OCI-LY7 (cell line): ENCODE measurements around the gene ZNF148. TPM values are rescaled to one million over a fixed set of nuclear protein-coding genes. Genes with fewer than 3 reads are reported as not detected.
A peak's percentile ranks its signal among the peaks of the same experiment; 100 is the strongest.

Source experiments
- BruUV-seq: library from RNA; stranded (reverse); fragments of 400-500 nt; replicated peaks from 2 replicates; lab custom pipeline; 2021; lab: Mats Ljungman, UMichigan
- CTCF ChIA-PET: fragments of 300-600 bp; sonication (Branson Sonifier 250); formaldehyde crosslinking; loops from one replicate; lab custom pipeline; 2022; ENCODE audit warnings: antibody characterized with exemption; ENCODE audit not compliant: unreplicated experiment; lab: Charles Lee
- POLR2A ChIA-PET: fragments of 300-600 bp; sonication (Branson Sonifier 250); formaldehyde crosslinking; loops from one replicate; lab custom pipeline; 2022; ENCODE audit warnings: antibody characterized with exemption; lab: Charles Lee
- DNase-seq: peaks from one replicate; pipeline ENCODE4 v3.0.0-alpha.2; 2015; ENCODE audit warnings: low spot score
- H2AFZ ChIP-seq: fragments of 200-600 bp; sonication (generic), shearing (Covaris generic); 2 replicates; pipeline ENCODE4 v1.6.1; 2014; ENCODE audit warnings: mild to moderate bottlenecking, antibody characterized with exemption, low read length, moderate library complexity
- H3K27ac ChIP-seq: fragments of 200-600 bp; sonication (generic); 2 replicates; pipeline ENCODE4 v1.5.1; 2014; ENCODE audit warnings: mixed run types, low read depth, mild to moderate bottlenecking, moderate library complexity, low read length, inconsistent platforms; ENCODE audit not compliant: poor library complexity, severe bottlenecking
- H3K36me3 ChIP-seq: fragments of 200-600 bp; sonication (generic); 2 replicates; pipeline ENCODE4 v1.6.1; 2014; ENCODE audit warnings: mild to moderate bottlenecking, antibody characterized with exemption, low read length, moderate library complexity, mixed read lengths; ENCODE audit not compliant: insufficient read depth
- H3K4me1 ChIP-seq: fragments of 200-600 bp; sonication (generic); 2 replicates; pipeline ENCODE4 v1.5.1; 2014; ENCODE audit warnings: mild to moderate bottlenecking, low read length; ENCODE audit not compliant: insufficient read depth, poor library complexity, severe bottlenecking
- H3K4me2 ChIP-seq: fragments of 200-600 bp; sonication (generic); 2 replicates; pipeline ENCODE4 v1.6.1; 2014; ENCODE audit warnings: mild to moderate bottlenecking, low read length
- H3K4me3 ChIP-seq: fragments of 200-600 bp; sonication (generic); 2 replicates; pipeline ENCODE4 v1.5.1; 2014; ENCODE audit warnings: mild to moderate bottlenecking, low read depth, low read length; ENCODE audit not compliant: poor library complexity, severe bottlenecking
- H3K79me2 ChIP-seq: fragments of 200-600 bp; sonication (generic); 2 replicates; pipeline ENCODE4 v1.6.1; 2016; ENCODE audit warnings: low read depth, mild to moderate bottlenecking, low read length, moderate library complexity, mixed read lengths; ENCODE audit not compliant: insufficient read depth
- H3K9me2 ChIP-seq: fragments of 200-600 bp; sonication (generic); 2 replicates; pipeline ENCODE4 v1.6.1; 2016; ENCODE audit warnings: mild to moderate bottlenecking, low read length, mixed read lengths; ENCODE audit not compliant: insufficient read depth
- H3K9me3 ChIP-seq: fragments of 200-600 bp; sonication (generic); 2 replicates; pipeline ENCODE4 v1.6.1; 2014; ENCODE audit warnings: mild to moderate bottlenecking, mixed run types, low read length, mixed read lengths
- H4K20me1 ChIP-seq: fragments of 200-600 bp; sonication (generic); 2 replicates; pipeline ENCODE4 v1.6.1; 2014; ENCODE audit warnings: mild to moderate bottlenecking, antibody characterized with exemption, low read length, moderate library complexity, mixed read lengths; ENCODE audit not compliant: insufficient read depth
- EZH2phosphoT487 ChIP-seq: fragments of 200-600 bp; sonication (generic); IDR thresholded peaks from 2 replicates; pipeline ENCODE4 v1.6.1; 2018; ENCODE audit warnings: low read depth, borderline replicate concordance, mild to moderate bottlenecking, mixed run types, antibody characterized with exemption, low read length, moderate library complexity, mixed read lengths
- intact Hi-C: fragments of 100-400 bp; cut with micrococcal nuclease; formaldehyde crosslinking; loops from one replicate; pipeline ENCODE4 v1.10.0; 2022; ENCODE audit not compliant: unreplicated experiment
- total RNA-seq, 2 experiments: library from RNA; depleted of rRNA in 1 of 2; stranded (reverse); fragments of >200 nt in 1 of 2; shearing (Covaris generic) in 1 of 2; gene quantifications; 2 replicates each; pipeline ENCODE4 v1.2.3, GENCODE V29; 2014 to 2022
- TF ChIP-seq, protein P1 (sequence below): fragments of 200-600 bp; sonication (generic); conservative IDR thresholded peaks from 2 replicates; pipeline ENCODE4 v1.5.1; 2014; ENCODE audit warnings: mild to moderate bottlenecking, antibody characterized with exemption, low read length, moderate library complexity, mixed read lengths

The ZNF148 gene
- total RNA-seq, 2 experiments from 2014 or later, result 19.8 to 35.4 TPM

DNA sequence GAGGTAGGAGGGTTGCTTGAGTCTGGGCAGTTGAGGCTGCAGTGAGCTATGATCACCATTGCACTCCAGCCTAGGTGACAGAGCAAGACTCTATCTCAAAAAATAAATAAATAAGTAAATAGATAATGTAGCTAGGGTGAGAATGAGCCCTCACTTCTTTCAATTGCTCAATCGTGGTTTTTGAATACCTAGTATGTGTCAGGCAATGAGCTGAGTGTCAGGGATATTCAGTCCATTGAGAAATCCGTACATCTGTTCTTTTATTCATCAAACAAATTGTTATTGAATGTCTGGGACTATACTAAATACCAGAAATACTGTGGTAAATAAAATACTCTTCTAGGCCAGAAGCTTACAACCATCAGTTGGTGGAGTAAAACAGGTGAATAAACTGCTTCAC is 6.2 kb upstream of the ZNF148 start:
- Histone ChIP-seq H3K79me2 (peaks cover 3% of the 10 kb centered on the region; the same call in 1 of the 2 replicates), H3K9me3 (no peaks in the 10 kb centered on the region), H3K4me3 (no peak overlapping the region), H3K9me2 (no peaks in the 10 kb centered on the region), H3K4me2 (peak overlapping the region; percentile 15; the same call in 1 of the 2 replicates), H4K20me1 (no peaks in the 10 kb centered on the region), H3K4me1 (peaks cover 10% of the 10 kb centered on the region), H3K27ac (no peak overlapping the region), H3K36me3 (no peaks in the 10 kb centered on the region), H2AFZ (peak overlapping the region; percentile 6; the same call in 1 of the 2 replicates)
- ChIA-PET CTCF (interaction anchor here (0.5 kb wide), 1 partner anchor 214 kb away, joined by 3 read pairs; no protein-coding TSS in a partner anchor), POLR2A (interaction anchor here (0.5 to 1.4 kb wide), 4 partner anchors 8 to 1986 kb away, joined by 3 to 4 read pairs (median 3); no protein-coding TSS in a partner anchor)
- no peak for TF ChIP-seq EZH2phosphoT487
- TF ChIP-seq, protein P1, sequence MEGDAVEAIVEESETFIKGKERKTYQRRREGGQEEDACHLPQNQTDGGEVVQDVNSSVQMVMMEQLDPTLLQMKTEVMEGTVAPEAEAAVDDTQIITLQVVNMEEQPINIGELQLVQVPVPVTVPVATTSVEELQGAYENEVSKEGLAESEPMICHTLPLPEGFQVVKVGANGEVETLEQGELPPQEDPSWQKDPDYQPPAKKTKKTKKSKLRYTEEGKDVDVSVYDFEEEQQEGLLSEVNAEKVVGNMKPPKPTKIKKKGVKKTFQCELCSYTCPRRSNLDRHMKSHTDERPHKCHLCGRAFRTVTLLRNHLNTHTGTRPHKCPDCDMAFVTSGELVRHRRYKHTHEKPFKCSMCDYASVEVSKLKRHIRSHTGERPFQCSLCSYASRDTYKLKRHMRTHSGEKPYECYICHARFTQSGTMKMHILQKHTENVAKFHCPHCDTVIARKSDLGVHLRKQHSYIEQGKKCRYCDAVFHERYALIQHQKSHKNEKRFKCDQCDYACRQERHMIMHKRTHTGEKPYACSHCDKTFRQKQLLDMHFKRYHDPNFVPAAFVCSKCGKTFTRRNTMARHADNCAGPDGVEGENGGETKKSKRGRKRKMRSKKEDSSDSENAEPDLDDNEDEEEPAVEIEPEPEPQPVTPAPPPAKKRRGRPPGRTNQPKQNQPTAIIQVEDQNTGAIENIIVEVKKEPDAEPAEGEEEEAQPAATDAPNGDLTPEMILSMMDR, result no peak
- BruUV-seq, result no TSS peak
- DNase-seq, result no peak
- intact Hi-C loops, result no loop called here

DNA sequence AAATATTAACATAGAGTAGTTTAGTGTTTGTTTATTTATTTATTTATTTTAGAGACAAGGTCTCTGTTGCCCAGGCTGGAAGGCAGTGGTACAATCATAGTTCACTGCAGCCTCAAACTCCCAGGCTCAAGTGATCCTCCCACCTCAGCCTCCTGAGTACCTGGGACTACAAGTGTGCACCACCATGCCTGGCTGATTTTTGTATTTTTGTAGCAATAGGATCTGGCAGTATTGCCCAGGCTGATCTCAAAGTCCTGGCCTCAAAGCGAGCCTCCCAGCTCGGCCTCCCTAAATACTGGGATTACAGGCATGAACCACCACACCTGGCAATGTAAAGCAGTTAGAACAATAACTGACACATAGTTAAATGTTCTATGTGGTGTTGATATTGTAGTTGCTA is 4.4 kb upstream of the ZNF148 start:
- Histone ChIP-seq H2AFZ (no peak overlapping the region), H3K27ac (no peak overlapping the region), H4K20me1 (0 out of 2 replicates have a peak, but pooled peaks cover under 1% of the 10 kb centered on the region), H3K9me2 (no peaks in the 10 kb centered on the region), H3K4me3 (no peak overlapping the region), H3K4me2 (no peak overlapping the region), H3K4me1 (peaks cover 15% of the 10 kb centered on the region), H3K9me3 (no peaks in the 10 kb centered on the region), H3K79me2 (peaks cover 14% of the 10 kb centered on the region), H3K36me3 (no peaks in the 10 kb centered on the region)
- POLR2A ChIA-PET, result interaction anchor here (0.7 to 1.2 kb wide), 3 partner anchors 10 to 648 kb away, joined by 3 read pairs; no protein-coding TSS in a partner anchor
- CTCF ChIA-PET, result no interaction called here
- intact Hi-C loops, result no loop called here
- no TSS peak for BruUV-seq
- DNase-seq, result no peak
- no peak for TF ChIP-seq EZH2phosphoT487
- TF ChIP-seq, protein P1, result no peak

DNA sequence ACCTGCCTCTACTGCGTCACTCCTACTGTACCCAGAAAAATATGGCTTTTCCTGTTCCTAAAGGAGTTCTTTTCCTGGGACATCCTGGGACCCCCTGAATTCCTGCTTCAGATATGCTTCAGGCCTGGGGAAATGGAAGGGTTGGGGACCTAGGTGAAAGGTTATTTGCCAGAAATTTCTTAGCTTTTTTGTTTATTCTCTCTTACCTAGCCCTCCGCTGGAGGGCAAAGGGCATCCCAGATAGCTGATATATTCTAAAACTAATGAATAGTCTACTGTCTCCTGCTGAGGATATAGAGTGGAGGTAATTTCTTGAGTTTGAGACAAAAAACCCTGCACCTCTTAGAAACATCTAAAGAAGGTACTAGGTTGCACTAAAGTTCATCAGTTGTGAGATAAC is 3.6 kb upstream of the ZNF148 start:
- Histone ChIP-seq H3K4me1 (peaks cover 16% of the 10 kb centered on the region), H3K27ac (no peak overlapping the region), H4K20me1 (peaks cover 7% of the 10 kb centered on the region; the same call in 1 of the 2 replicates), H3K79me2 (peaks cover 21% of the 10 kb centered on the region), H3K4me2 (no peak overlapping the region), H3K36me3 (no peaks in the 10 kb centered on the region), H3K9me3 (no peaks in the 10 kb centered on the region), H3K4me3 (no peak overlapping the region), H2AFZ (no peak overlapping the region), H3K9me2 (no peaks in the 10 kb centered on the region)
- no peak for DNase-seq
- intact Hi-C loops, result no loop called here
- ChIA-PET CTCF (no interaction called here), POLR2A (interaction anchor here (0.7 to 4.5 kb wide), 4 partner anchors 11 to 648 kb away, joined by 3 to 15 read pairs (median 3); no protein-coding TSS in a partner anchor)
- no TSS peak for BruUV-seq
- TF ChIP-seq EZH2phosphoT487, result no peak
- TF ChIP-seq, protein P1, result no peak
